Measurements from ENCODE around the gene NOP14.

- TF ChIP-seq CTCF (IDR thresholded peaks at IDR 0.05) (no peak), POLR2A (IDR thresholded peaks at IDR 0.05) (no peak)
Measured at GRCh38 chr4:3010577-3010976, 47.4 kb upstream of the NOP14 start.
